IPS-20b (cell line): Measurements from ENCODE around the gene ZNF681.
"Not testable (repeated sequence)": the region's sequence is repeated elsewhere in the genome, so short reads cannot be mapped to it uniquely, and the experiment has no call there.

Experiments used
- H3K27ac ChIP-seq: one replicate; pipeline ENCODE4 v1.5.1; 2013; ENCODE audit warnings: low read length
- H3K27me3 ChIP-seq: 2 replicates; pipeline ENCODE4 v1.6.1; 2013; ENCODE audit warnings: mild to moderate bottlenecking, low read length, inconsistent platforms; ENCODE audit not compliant: insufficient read depth
- H3K36me3 ChIP-seq: 2 replicates; pipeline ENCODE4 v1.6.1; 2013; ENCODE audit warnings: low read depth, mild to moderate bottlenecking, inconsistent platforms, low read length, moderate library complexity; ENCODE audit not compliant: insufficient read depth
- H3K4me1 ChIP-seq: 2 replicates; pipeline ENCODE4 v1.6.1; 2013; ENCODE audit warnings: mild to moderate bottlenecking, control low read depth, inconsistent platforms, low read length, moderate library complexity; ENCODE audit not compliant: insufficient read depth
- H3K4me3 ChIP-seq: 2 replicates; pipeline ENCODE4 v1.5.1; 2013; ENCODE audit warnings: mild to moderate bottlenecking, low read length, inconsistent platforms
- H3K9ac ChIP-seq: 2 replicates; pipeline ENCODE4 v1.6.1; 2013; ENCODE audit warnings: low read depth, mild to moderate bottlenecking, inconsistent platforms, low read length, moderate library complexity
- H3K9me3 ChIP-seq: 2 replicates; pipeline ENCODE4 v1.6.1; 2013; ENCODE audit warnings: mild to moderate bottlenecking, low read depth, low read length, inconsistent platforms; ENCODE audit not compliant: insufficient read depth

The ZNF681 gene

GRCh38 chr19:23743633-23744232 is 15.0 kb downstream of the ZNF681 start:
- Histone ChIP-seq H3K36me3 (peaks cover 41% of the 10 kb centered on the region), H3K9me3 (peaks cover 64% of the 10 kb centered on the region)
- not testable (repeated sequence) for H3K4me3 ChIP-seq, H3K27ac ChIP-seq, H3K4me1 ChIP-seq, H3K9ac ChIP-seq, H3K27me3 ChIP-seq

- not testable (repeated sequence) for H3K27ac ChIP-seq, H3K36me3 ChIP-seq, H3K9me3 ChIP-seq, H3K27me3 ChIP-seq, H3K9ac ChIP-seq, H3K4me1 ChIP-seq, H3K4me3 ChIP-seq
These were observed 27.8 kb downstream of the ZNF681 start for GRCh38 chr19:23730729-23731465.

GRCh38 chr19:23724161-23724560 is 34.5 kb downstream of the ZNF681 start:
- H3K27me3 ChIP-seq, H3K27ac ChIP-seq, H3K4me3 ChIP-seq, H3K36me3 ChIP-seq, H3K9me3 ChIP-seq, H3K4me1 ChIP-seq: not testable (repeated sequence)
- 0 out of 2 replicates have a peak overlapping the region, but pooled peaks have one; percentile 5 for H3K9ac ChIP-seq

- Histone ChIP-seq H3K4me1 (peaks cover 3% of the 10 kb centered on the region; the same call in 1 of the 2 replicates), H3K36me3 (no peaks in the 10 kb centered on the region), H3K27me3 (no peaks in the 10 kb centered on the region), H3K4me3 (peak overlapping the region; percentile 57; the same call in 1 of the 2 replicates), H3K27ac (no peak overlapping the region), H3K9me3 (no peaks in the 10 kb centered on the region), H3K9ac (no peak overlapping the region)
These were observed 39.9 kb downstream of the ZNF681 start for GRCh38 chr19:23718802-23719201.

GRCh38 chr19:23716792-23717191 is 41.9 kb downstream of the ZNF681 start:
- H3K36me3 ChIP-seq = no peaks in the 10 kb centered on the region
- H3K4me1 ChIP-seq = peaks cover 3% of the 10 kb centered on the region; the same call in 1 of the 2 replicates
- H3K27me3 ChIP-seq = no peaks in the 10 kb centered on the region
- no peaks in the 10 kb centered on the region for H3K9me3 ChIP-seq
- no peak overlapping the region for H3K4me3 ChIP-seq
- no peak overlapping the region for H3K9ac ChIP-seq
- no peak overlapping the region for H3K27ac ChIP-seq

GRCh38 chr19:23709347-23709746 is 49.3 kb downstream of the ZNF681 start:
- H3K27me3 ChIP-seq = no peaks in the 10 kb centered on the region
- no peak overlapping the region for H3K27ac ChIP-seq
- no peaks in the 10 kb centered on the region for H3K36me3 ChIP-seq
- no peak overlapping the region for H3K4me3 ChIP-seq
- no peaks in the 10 kb centered on the region for H3K9me3 ChIP-seq
- H3K4me1 ChIP-seq = no peaks in the 10 kb centered on the region
- H3K9ac ChIP-seq = no peak overlapping the region

GRCh38 chr19:23706657-23707056 is 52.0 kb downstream of the ZNF681 start:
- Histone ChIP-seq H3K27ac (no peak overlapping the region), H3K4me3 (no peak overlapping the region), H3K27me3 (no peaks in the 10 kb centered on the region), H3K9ac (no peak overlapping the region), H3K9me3 (no peaks in the 10 kb centered on the region), H3K4me1 (no peaks in the 10 kb centered on the region), H3K36me3 (no peaks in the 10 kb centered on the region)

- no peak overlapping the region for H3K9ac ChIP-seq
- peaks cover 7% of the 10 kb centered on the region; the same call in 1 of the 2 replicates for H3K4me1 ChIP-seq
- no peaks in the 10 kb centered on the region for H3K36me3 ChIP-seq
- H3K27me3 ChIP-seq = no peaks in the 10 kb centered on the region
- H3K9me3 ChIP-seq = no peaks in the 10 kb centered on the region
- no peak overlapping the region for H3K27ac ChIP-seq
- no peak overlapping the region for H3K4me3 ChIP-seq
These were observed 59.2 kb downstream of the ZNF681 start for GRCh38 chr19:23699521-23699860.

GRCh38 chr19:23698711-23699520 is 59.8 kb downstream of the ZNF681 start:
- H3K9ac ChIP-seq = no peak overlapping the region
- H3K9me3 ChIP-seq = no peaks in the 10 kb centered on the region
- no peaks in the 10 kb centered on the region for H3K36me3 ChIP-seq
- peaks cover 7% of the 10 kb centered on the region; the same call in 1 of the 2 replicates for H3K4me1 ChIP-seq
- H3K27me3 ChIP-seq = no peaks in the 10 kb centered on the region
- H3K27ac ChIP-seq = no peak overlapping the region
- no peak overlapping the region for H3K4me3 ChIP-seq

GRCh38 chr19:23692937-23693336 is 65.8 kb downstream of the ZNF681 start:
- H3K36me3 ChIP-seq, H3K9me3 ChIP-seq, H3K27ac ChIP-seq, H3K9ac ChIP-seq, H3K4me1 ChIP-seq, H3K27me3 ChIP-seq, H3K4me3 ChIP-seq: not testable (repeated sequence)
